HG03457 (cell line): ENCODE results near the gene UCP3.

Source experiments
- ATAC-seq: cut with Tn5 transposase; IDR thresholded peaks from one replicate; pipeline ENCODE4 v1.9.1; 2021; ENCODE audit warnings: moderate number of reproducible peaks; ENCODE audit not compliant: unreplicated experiment

UCP3 gene

GRCh38 chr11:74008373-74009229 is at the start of gene UCP3:
UCP3 (minus strand) TSS chr11:74009085; CDS start chr11:74007042, 2,043 bp downstream.
- no peak for ATAC-seq

- ATAC-seq = no peak
Observed at GRCh38 chr11:74057249-74058151, 48.6 kb upstream of the UCP3 start.

- ATAC-seq = no peak
Observed at GRCh38 chr11:74055938-74056337, 47.1 kb upstream of the UCP3 start.

- ATAC-seq = no peak
Observed at GRCh38 chr11:74050465-74050864, 41.6 kb upstream of the UCP3 start.

GRCh38 chr11:74048993-74049392 is 40.1 kb upstream of the UCP3 start:
- no peak for ATAC-seq

- no peak for ATAC-seq
Observed at GRCh38 chr11:74044538-74044937, 35.7 kb upstream of the UCP3 start.

- ATAC-seq = no peak
Observed at GRCh38 chr11:74043450-74043849, 34.6 kb upstream of the UCP3 start.

- ATAC-seq = no peak
Observed at GRCh38 chr11:74037309-74037708, 28.4 kb upstream of the UCP3 start.

GRCh38 chr11:74035264-74035663 is 26.4 kb upstream of the UCP3 start:
- ATAC-seq = no peak

- ATAC-seq = no peak
Observed at GRCh38 chr11:74033046-74033445, 24.2 kb upstream of the UCP3 start.

- ATAC-seq = no peak
Observed at GRCh38 chr11:74030723-74031676, 22.1 kb upstream of the UCP3 start.

GRCh38 chr11:74025467-74026166 is 16.7 kb upstream of the UCP3 start:
- ATAC-seq = no peak

- no peak for ATAC-seq
Observed at GRCh38 chr11:74024261-74025029, 15.6 kb upstream of the UCP3 start.

GRCh38 chr11:74023276-74023675 is 14.4 kb upstream of the UCP3 start:
- no peak for ATAC-seq

GRCh38 chr11:74022546-74022945 is 13.7 kb upstream of the UCP3 start:
- ATAC-seq = no peak

GRCh38 chr11:74021998-74022397 is 13.1 kb upstream of the UCP3 start:
- ATAC-seq = no peak

GRCh38 chr11:74020539-74020938 is 11.7 kb upstream of the UCP3 start:
- no peak for ATAC-seq

- ATAC-seq = no peak
Observed at GRCh38 chr11:74019860-74020259, 11.0 kb upstream of the UCP3 start.

- ATAC-seq = no peak
Observed at GRCh38 chr11:74019104-74019738, 10.3 kb upstream of the UCP3 start.
